ENCODE measurements around the gene MRPL10. TPM values are rescaled to one million over a fixed set of nuclear protein-coding genes. Genes with fewer than 3 reads are reported as not detected.

MRPL10 gene
- total and polyA plus RNA-seq, 2 donors (not counting 3 experiments of a cell fraction or from before 2014, with no cell fraction given) = 43.4 to 84.0 TPM

- Histone ChIP-seq H3K79me2 (ENCODE audit: control insufficient read depth, insufficient read depth, low read length) (no peaks in the 10 kb centered on the region), H3K36me3 (ENCODE audit: control insufficient read depth in 2 of 2, extremely low read depth in 1 of 2, insufficient read depth in 2 of 2, low read length in 2 of 2) (no peaks in the 10 kb centered on the region), H3K4me3 (replicated peaks in 1 of 3; ENCODE audit: insufficient read depth in 1 of 3, low read depth in 1 of 3, low read length in 3 of 3) (no peak overlapping the region), H3K4me2 (ENCODE audit: insufficient read depth, low read length) (no peak overlapping the region), H3K9ac (replicated peaks; ENCODE audit: extremely low read depth, insufficient read depth, low read length) (no peak overlapping the region), H4K20me1 (replicated peaks; ENCODE audit: control insufficient read depth, extremely low read depth, insufficient read depth, low read length) (no peaks in the 10 kb centered on the region), H3K9me3 (replicated peaks; ENCODE audit: control insufficient read depth, insufficient read depth, low read length) (no peaks in the 10 kb centered on the region), H3K9me1 (replicated peaks; ENCODE audit: control insufficient read depth, extremely low read depth, insufficient read depth, low read length) (no peaks in the 10 kb centered on the region), H3K27ac (ENCODE audit: insufficient read depth, low read depth, low read length) (no peak overlapping the region), H2AFZ (ENCODE audit: low read depth, low read length) (no peak overlapping the region), H3K27me3 (ENCODE audit: control insufficient read depth in 2 of 2, insufficient read depth in 2 of 2, low read length in 2 of 2) (peaks cover 47 to 60% of the 10 kb centered on the region in 2 experiments), H3K4me1 (ENCODE audit: control insufficient read depth, extremely low read depth, insufficient read depth, low read length) (no peaks in the 10 kb centered on the region)
- no peak for TF ChIP-seq POLR2A (IDR thresholded peaks at IDR 0.05; ENCODE audit: low read depth, low read length)
- TF ChIP-seq FOS (IDR thresholded peaks at IDR 0.05; ENCODE audit: borderline replicate concordance, insufficient read depth, low read length) = no peak
- TF ChIP-seq GATA2 (IDR thresholded peaks at IDR 0.05; ENCODE audit: insufficient read depth, insufficient read length, low read depth, low read length) = no peak
- TF ChIP-seq MYC (IDR thresholded peaks at IDR 0.05; ENCODE audit: low read depth, low read length) = no peak
- TF ChIP-seq EZH2 (IDR thresholded peaks at IDR 0.05; ENCODE audit: borderline replicate concordance, low read depth, low read length, severe bottlenecking) = no peak
- TF ChIP-seq JUN (IDR thresholded peaks at IDR 0.05; ENCODE audit: borderline replicate concordance, insufficient read depth, insufficient read length, low read depth) = no peak
- no peak for TF ChIP-seq MAX (IDR thresholded peaks at IDR 0.05; ENCODE audit: insufficient read depth, insufficient read length)
- no peak for TF ChIP-seq POLR2AphosphoS5 (IDR thresholded peaks at IDR 0.05; ENCODE audit: insufficient read depth, low read depth, low read length)
- TF ChIP-seq, protein P1, sequence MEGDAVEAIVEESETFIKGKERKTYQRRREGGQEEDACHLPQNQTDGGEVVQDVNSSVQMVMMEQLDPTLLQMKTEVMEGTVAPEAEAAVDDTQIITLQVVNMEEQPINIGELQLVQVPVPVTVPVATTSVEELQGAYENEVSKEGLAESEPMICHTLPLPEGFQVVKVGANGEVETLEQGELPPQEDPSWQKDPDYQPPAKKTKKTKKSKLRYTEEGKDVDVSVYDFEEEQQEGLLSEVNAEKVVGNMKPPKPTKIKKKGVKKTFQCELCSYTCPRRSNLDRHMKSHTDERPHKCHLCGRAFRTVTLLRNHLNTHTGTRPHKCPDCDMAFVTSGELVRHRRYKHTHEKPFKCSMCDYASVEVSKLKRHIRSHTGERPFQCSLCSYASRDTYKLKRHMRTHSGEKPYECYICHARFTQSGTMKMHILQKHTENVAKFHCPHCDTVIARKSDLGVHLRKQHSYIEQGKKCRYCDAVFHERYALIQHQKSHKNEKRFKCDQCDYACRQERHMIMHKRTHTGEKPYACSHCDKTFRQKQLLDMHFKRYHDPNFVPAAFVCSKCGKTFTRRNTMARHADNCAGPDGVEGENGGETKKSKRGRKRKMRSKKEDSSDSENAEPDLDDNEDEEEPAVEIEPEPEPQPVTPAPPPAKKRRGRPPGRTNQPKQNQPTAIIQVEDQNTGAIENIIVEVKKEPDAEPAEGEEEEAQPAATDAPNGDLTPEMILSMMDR (IDR thresholded peaks at IDR 0.05; ENCODE audit: extremely low read depth in 1 of 2, insufficient read depth in 1 of 2, low read depth in 1 of 2, low read length in 2 of 2) = no peak
- BruUV-seq (replicated peaks) = no TSS peak
- no peak for FAIRE-seq
- dilution Hi-C loops (cut with MboI; ENCODE audit: extremely low pct_ligation_motif_present, low sequenced_read_pairs) (no loop called here), intact Hi-C loops (cut with micrococcal nuclease) (no loop called here)
- no peak for DNase-seq (ENCODE audit: low read depth, low spot score)
- POLR2A ChIA-PET = no interaction called here
- CTCF ChIA-PET = interaction anchor here (0.9 to 1.5 kb wide), 4 partner anchors 11 to 29 kb away, joined by 4 read pairs; no protein-coding TSS in a partner anchor
These were observed 40.8 kb upstream of the MRPL10 start for GRCh38 chr17:47872019-47872650.
